ENCODE results near the gene SCUBE1.

GRCh38 chr22:43228863-43229262, 114.3 kb downstream of the SCUBE1 start:
- no peak for TF ChIP-seq CTCF (conservative IDR thresholded peaks at IDR 0.05; ENCODE audit: low read depth, low read length)
- TF ChIP-seq POLR2A (IDR thresholded peaks at IDR 0.05; ENCODE audit: low read depth, low read length): no peak
- TF ChIP-seq RAD21 (IDR thresholded peaks at IDR 0.05; ENCODE audit: low read length): no peak
- TF ChIP-seq USF2 (IDR thresholded peaks at IDR 0.05; ENCODE audit: low read depth, low read length): no peak
- no peak for TF ChIP-seq CHD1 (IDR thresholded peaks at IDR 0.05; ENCODE audit: low read depth, low read length)
- TF ChIP-seq CEBPB (IDR thresholded peaks at IDR 0.05; ENCODE audit: low read depth, low read length): no peak
- no peak for TF ChIP-seq FOS (IDR thresholded peaks at IDR 0.05; ENCODE audit: low read depth, low read length)
- TF ChIP-seq MXI1 (IDR thresholded peaks at IDR 0.05; ENCODE audit: borderline replicate concordance, low read depth, low read length): no peak
- TF ChIP-seq RCOR1 (IDR thresholded peaks at IDR 0.05; ENCODE audit: insufficient replicate concordance, low read length): no peak
- TF ChIP-seq RFX5 (IDR thresholded peaks at IDR 0.05; ENCODE audit: low read depth, low read length): no peak

All from IMR-90 (cell line).